HEK293 (cell line): ENCODE data around the gene RPS6KA2.

Source experiments
- CTCF ChIA-PET: fragments of 350-600 bp; formaldehyde crosslinking; extraction: SDS; loops from one replicate; lab custom pipeline; 2021; ENCODE audit warnings: antibody characterized with exemption; lab: Yijun Ruan, JAX
- POLR2A ChIA-PET: fragments of 300-600 bp; formaldehyde crosslinking; extraction: SDS; loops from one replicate; lab custom pipeline; 2020; ENCODE audit warnings: antibody characterized with exemption, inconsistent platforms; lab: Yijun Ruan, JAX
- H3K27ac ChIP-seq: fragments of 200-500 bp; sonication (Bioruptor generic); 2 replicates; pipeline ENCODE4 v1.5.1; 2014; ENCODE audit warnings: low read depth, low read length, control low read depth, inconsistent platforms; ENCODE audit errors: extremely low read depth
- H3K36me3 ChIP-seq, 2 experiments: fragments of 200-500 bp in 1 of 2; sonication (Bioruptor generic) in 1 of 2; 1 replicate in 1 of 2; 2 replicates in 1 of 2; pipeline ENCODE4 v1.5.1; 2014 to 2017; ENCODE audit warnings: inconsistent platforms in 2 of 2, low read length in 2 of 2; ENCODE audit not compliant: control insufficient read depth in 2 of 2, insufficient read depth in 1 of 2
- H3K4me1 ChIP-seq: fragments of 200-500 bp; sonication (Bioruptor generic); 2 replicates; pipeline ENCODE4 v1.5.1; 2014; ENCODE audit warnings: mild to moderate bottlenecking, low read length, inconsistent platforms; ENCODE audit not compliant: control insufficient read depth, insufficient read depth
- H3K4me3 ChIP-seq: 2 replicates; pipeline ENCODE4 v1.5.1; 2011; ENCODE audit warnings: low read depth, mild to moderate bottlenecking, control low read depth, low read length, moderate library complexity
- H3K9me3 ChIP-seq: fragments of 200-500 bp; sonication (Bioruptor generic); 2 replicates; pipeline ENCODE4 v1.5.1; 2014; ENCODE audit warnings: low read depth, low read length, inconsistent platforms; ENCODE audit not compliant: control insufficient read depth, insufficient read depth
- IKZF3 ChIP-seq: fragments of 450-650 bp; IDR thresholded peaks from 2 replicates; pipeline ENCODE4 v1.5.0; 2018; ENCODE audit warnings: missing biosample characterization, mild to moderate bottlenecking, missing genetic modification characterization, moderate library complexity
- MEIS1 ChIP-seq: sonication (generic); formaldehyde crosslinking; IDR thresholded peaks from 2 replicates; pipeline ENCODE4 v1.8.1; 2022; ENCODE audit warnings: missing genetic modification reagents, mild to moderate bottlenecking, borderline replicate concordance
- MYNN ChIP-seq: fragments of 450-650 bp; formaldehyde crosslinking; IDR thresholded peaks from 2 replicates; pipeline ENCODE4 v1.5.1; 2016; ENCODE audit warnings: missing biosample characterization, missing genetic modification characterization, borderline replicate concordance
- OVOL3 ChIP-seq: fragments of 450-650 bp; formaldehyde crosslinking; IDR thresholded peaks from 2 replicates; pipeline ENCODE4 v1.5.1; 2016; ENCODE audit warnings: missing biosample characterization, missing genetic modification characterization
- SCRT1 ChIP-seq: fragments of 450-650 bp; formaldehyde crosslinking; IDR thresholded peaks from 2 replicates; pipeline ENCODE4 v1.5.1; 2016; ENCODE audit warnings: missing biosample characterization, missing genetic modification characterization, borderline replicate concordance
- SP3 ChIP-seq: fragments of 450-650 bp; formaldehyde crosslinking; IDR thresholded peaks from 2 replicates; pipeline ENCODE4 v1.5.1; 2016; ENCODE audit warnings: missing biosample characterization, missing genetic modification characterization
- ZBTB49 ChIP-seq: fragments of 450-650 bp; formaldehyde crosslinking; IDR thresholded peaks from 2 replicates; pipeline ENCODE4 v1.5.1; 2016; ENCODE audit warnings: missing biosample characterization, missing genetic modification characterization, low read depth
- ZNF169 ChIP-seq: fragments of 450-650 bp; formaldehyde crosslinking; IDR thresholded peaks from 2 replicates; pipeline ENCODE4 v1.5.1; 2016; ENCODE audit warnings: missing biosample characterization, missing genetic modification characterization
- ZNF184 ChIP-seq: fragments of 450-650 bp; IDR thresholded peaks from 2 replicates; pipeline ENCODE4 v1.5.1; 2018; ENCODE audit warnings: missing biosample characterization, mild to moderate bottlenecking, missing genetic modification characterization
- ZNF202 ChIP-seq: fragments of 450-650 bp; formaldehyde crosslinking; IDR thresholded peaks from 2 replicates; pipeline ENCODE4 v1.5.1; 2016; ENCODE audit warnings: missing biosample characterization, missing genetic modification characterization, borderline replicate concordance
- ZNF214 ChIP-seq: fragments of 450-650 bp; formaldehyde crosslinking; IDR thresholded peaks from 2 replicates; pipeline ENCODE4 v1.5.1; 2017; ENCODE audit warnings: missing biosample characterization, mild to moderate bottlenecking, missing genetic modification characterization, borderline replicate concordance
- ZNF26 ChIP-seq: fragments of 450-650 bp; formaldehyde crosslinking; IDR thresholded peaks from 2 replicates; pipeline ENCODE4 v1.5.1; 2016; ENCODE audit warnings: missing biosample characterization, missing genetic modification characterization
- ZNF362 ChIP-seq: fragments of 450-650 bp; formaldehyde crosslinking; IDR thresholded peaks from 2 replicates; pipeline ENCODE4 v1.5.1; 2016; ENCODE audit warnings: missing biosample characterization, missing genetic modification characterization
- ZNF404 ChIP-seq: fragments of 450-650 bp; formaldehyde crosslinking; IDR thresholded peaks from 2 replicates; pipeline ENCODE4 v1.5.1; 2017; ENCODE audit warnings: missing biosample characterization, missing genetic modification characterization
- ZNF416 ChIP-seq: fragments of 450-650 bp; formaldehyde crosslinking; IDR thresholded peaks from 2 replicates; pipeline ENCODE4 v1.5.1; 2016; ENCODE audit warnings: missing biosample characterization, missing genetic modification characterization
- ZNF423 ChIP-seq: fragments of 450-650 bp; formaldehyde crosslinking; IDR thresholded peaks from 2 replicates; pipeline ENCODE4 v1.5.1; 2016; ENCODE audit warnings: missing biosample characterization, missing genetic modification characterization
- ZNF433 ChIP-seq: fragments of 450-650 bp; formaldehyde crosslinking; IDR thresholded peaks from 2 replicates; pipeline ENCODE4 v1.5.1; 2016; ENCODE audit warnings: missing biosample characterization, missing genetic modification characterization, low read depth
- ZNF48 ChIP-seq: fragments of 450-650 bp; formaldehyde crosslinking; IDR thresholded peaks from 2 replicates; pipeline ENCODE4 v1.5.1; 2016; ENCODE audit warnings: missing biosample characterization, missing genetic modification characterization
- ZNF518A ChIP-seq: fragments of 450-650 bp; formaldehyde crosslinking; conservative IDR thresholded peaks from 2 replicates; pipeline ENCODE4 v1.5.1; 2016; ENCODE audit warnings: low read depth, missing biosample characterization, missing genetic modification characterization
- ZNF521 ChIP-seq: fragments of 450-650 bp; formaldehyde crosslinking; IDR thresholded peaks from 2 replicates; pipeline ENCODE4 v1.5.1; 2017; ENCODE audit warnings: missing biosample characterization, mild to moderate bottlenecking, missing genetic modification characterization
- ZNF548 ChIP-seq: fragments of 450-650 bp; formaldehyde crosslinking; IDR thresholded peaks from 2 replicates; pipeline ENCODE4 v1.5.1; 2016; ENCODE audit warnings: missing biosample characterization, missing genetic modification characterization
- ZNF624 ChIP-seq: fragments of 450-650 bp; formaldehyde crosslinking; IDR thresholded peaks from 2 replicates; pipeline ENCODE4 v1.5.1; 2017; ENCODE audit warnings: missing biosample characterization, missing genetic modification characterization
- ZNF658 ChIP-seq: fragments of 450-650 bp; formaldehyde crosslinking; IDR thresholded peaks from 2 replicates; pipeline ENCODE4; 2016; ENCODE audit warnings: missing biosample characterization, missing genetic modification characterization
- ZNF664 ChIP-seq: fragments of 450-650 bp; formaldehyde crosslinking; IDR thresholded peaks from 2 replicates; pipeline ENCODE4 v1.5.1; 2016; ENCODE audit warnings: missing biosample characterization, missing genetic modification characterization
- ZNF670 ChIP-seq: fragments of 450-650 bp; formaldehyde crosslinking; IDR thresholded peaks from 2 replicates; pipeline ENCODE4 v1.5.1; 2016; ENCODE audit warnings: missing biosample characterization, missing genetic modification characterization, low read depth
- ZNF677 ChIP-seq: fragments of 450-650 bp; IDR thresholded peaks from 2 replicates; pipeline ENCODE4 v1.5.0; 2018; ENCODE audit warnings: missing biosample characterization, mild to moderate bottlenecking, missing genetic modification characterization, moderate library complexity
- ZNF747 ChIP-seq: fragments of 450-650 bp; formaldehyde crosslinking; IDR thresholded peaks from 2 replicates; pipeline ENCODE4 v1.5.1; 2016; ENCODE audit warnings: missing biosample characterization, missing genetic modification characterization
- ZNF76 ChIP-seq: fragments of 450-650 bp; formaldehyde crosslinking; IDR thresholded peaks from 2 replicates; pipeline ENCODE4; 2016; ENCODE audit warnings: low read depth, missing biosample characterization, missing genetic modification characterization, borderline replicate concordance
- ZNF843 ChIP-seq: fragments of 450-650 bp; formaldehyde crosslinking; IDR thresholded peaks from 2 replicates; pipeline ENCODE4 v1.5.1; 2016; ENCODE audit warnings: missing biosample characterization, missing genetic modification characterization

Gene RPS6KA2

GRCh38 chr6:166563200-166563599 lies 63.9 kb downstream of the RPS6KA2 start:
- no peak for TF ChIP-seq ZNF658 (tag by site-specific recombination)
- no peak for TF ChIP-seq ZNF362 (tag by site-specific recombination)
- TF ChIP-seq ZNF202, result no peak
- TF ChIP-seq ZNF518A (tag by site-specific recombination), result no peak
- TF ChIP-seq ZNF433, result no peak
- TF ChIP-seq OVOL3 (tag by site-specific recombination), result no peak
- no peak for TF ChIP-seq SP3 (tag by site-specific recombination)
- no peak for TF ChIP-seq ZNF184 (tag by site-specific recombination)
- no peak for TF ChIP-seq SCRT1 (tag by site-specific recombination)
- TF ChIP-seq ZNF423 (tag by site-specific recombination), result no peak
- no peak for TF ChIP-seq ZNF677 (tag by site-specific recombination)
- TF ChIP-seq IKZF3 (tag by site-specific recombination), result no peak
- TF ChIP-seq ZNF169 (tag by site-specific recombination), result no peak
- no peak for TF ChIP-seq ZNF416 (tag by site-specific recombination)
- TF ChIP-seq ZNF670 (tag by site-specific recombination), result no peak
- no peak for TF ChIP-seq ZNF548 (tag by site-specific recombination)
- no peak for TF ChIP-seq ZNF214
- no peak for TF ChIP-seq ZNF26
- TF ChIP-seq ZNF624 (tag by site-specific recombination), result no peak
- CTCF ChIA-PET, result no interaction called here

GRCh38 chr6:166562726-166563125 lies 64.3 kb downstream of the RPS6KA2 start:
- no peak overlapping the region for H3K27ac ChIP-seq
- CTCF ChIA-PET, result no interaction called here

More at GRCh38 chr6:166563200-166563599, 63.9 kb downstream of the RPS6KA2 start:
- POLR2A ChIA-PET, result no interaction called here
- no peaks in the 10 kb centered on the region for H3K9me3 ChIP-seq
- H3K4me3 ChIP-seq, result no peak overlapping the region
- H3K27ac ChIP-seq, result no peak overlapping the region
- no peaks in the 10 kb centered on the region for H3K36me3 ChIP-seq
- H3K4me1 ChIP-seq, result no peaks in the 10 kb centered on the region

More at GRCh38 chr6:166562726-166563125, 64.3 kb downstream of the RPS6KA2 start:
- no peak for TF ChIP-seq ZNF747 (tag by site-specific recombination)
- no peak for TF ChIP-seq MEIS1 (CRISPR knock-in tag)
- no peak for TF ChIP-seq ZNF76 (tag by site-specific recombination)
- no peak for TF ChIP-seq ZNF404 (tag by site-specific recombination)
- TF ChIP-seq MYNN (tag by site-specific recombination), result no peak
- no peak for TF ChIP-seq ZNF521 (tag by site-specific recombination)
- TF ChIP-seq ZNF843 (tag by site-specific recombination), result no peak
- TF ChIP-seq ZBTB49 (tag by site-specific recombination), result no peak
- TF ChIP-seq ZNF48, result no peak
- TF ChIP-seq ZNF664 (tag by site-specific recombination), result no peak
- TF ChIP-seq, all 188 proteins: peak for 0
- H3K9me3 ChIP-seq, result no peaks in the 10 kb centered on the region
- H3K4me3 ChIP-seq, result no peak overlapping the region
- POLR2A ChIA-PET, result no interaction called here
- no peaks in the 10 kb centered on the region for H3K36me3 ChIP-seq
- no peaks in the 10 kb centered on the region for H3K4me1 ChIP-seq
